Measurements from ENCODE around the gene TMEM151B.

TMEM151B gene

GRCh38 chr6:44278774-44279697 lies 8.8 kb downstream of the TMEM151B start:
- no peak for DNase-seq (ENCODE audit: low read depth)

- DNase-seq (ENCODE audit: low read depth): no peak
These were observed 13.9 kb downstream of the TMEM151B start for GRCh38 chr6:44284121-44284520.

- no peak for DNase-seq (ENCODE audit: low read depth)
These were observed 14.6 kb downstream of the TMEM151B start for GRCh38 chr6:44284867-44285266.

DNA sequence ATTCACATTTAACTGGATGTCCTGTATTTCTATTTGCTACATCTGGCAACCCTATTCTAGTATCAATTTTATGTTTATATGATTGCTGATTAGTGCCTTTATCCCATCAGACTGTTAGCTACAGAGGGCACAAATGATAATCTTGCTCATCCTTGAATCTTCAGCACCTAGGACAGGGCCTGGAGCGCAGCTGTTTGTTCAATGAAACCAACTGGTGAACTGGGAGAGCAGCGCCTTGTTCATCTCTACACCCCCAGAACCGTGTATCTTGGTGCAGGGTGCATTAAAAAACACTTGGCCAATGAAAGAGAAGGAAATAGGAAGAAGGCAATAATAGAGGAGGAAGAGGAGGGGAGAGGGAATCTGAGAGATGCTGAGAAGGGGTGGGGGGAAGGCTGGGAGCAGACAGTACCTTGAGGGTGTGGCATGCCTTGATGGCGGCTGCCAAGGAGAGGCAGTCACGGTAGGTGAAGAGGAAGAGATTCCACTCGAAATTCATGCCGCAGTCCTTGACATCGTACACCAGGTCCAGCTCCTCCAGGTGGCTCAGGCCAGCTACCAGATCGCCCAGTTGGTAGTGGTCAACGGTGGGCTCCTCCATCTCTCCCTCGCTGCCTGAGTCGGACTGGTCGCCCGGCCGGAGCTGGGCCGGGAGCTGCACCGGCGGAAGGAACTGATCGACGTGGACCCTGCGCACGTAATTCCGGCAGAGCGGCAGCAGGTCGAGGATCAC lies 15.5 kb downstream of the TMEM151B start:
- DNase-seq (ENCODE audit: low read depth): no peak

DNA sequence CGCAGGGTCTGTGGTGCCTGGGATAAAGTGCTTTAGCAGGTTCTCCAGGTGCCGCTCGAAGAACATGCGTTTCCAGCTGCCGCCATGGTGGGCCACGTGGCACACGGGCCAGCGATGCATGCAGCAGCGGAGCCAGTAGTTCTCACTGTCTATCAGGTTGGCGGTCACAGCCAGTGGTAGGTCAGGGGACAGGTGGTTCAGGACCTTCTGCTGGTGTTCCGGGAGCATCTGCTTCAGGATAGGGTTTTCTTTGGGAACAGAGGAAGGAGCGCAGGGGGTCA lies 16.0 kb downstream of the TMEM151B start:
- no peak for DNase-seq (ENCODE audit: low read depth)

DNA sequence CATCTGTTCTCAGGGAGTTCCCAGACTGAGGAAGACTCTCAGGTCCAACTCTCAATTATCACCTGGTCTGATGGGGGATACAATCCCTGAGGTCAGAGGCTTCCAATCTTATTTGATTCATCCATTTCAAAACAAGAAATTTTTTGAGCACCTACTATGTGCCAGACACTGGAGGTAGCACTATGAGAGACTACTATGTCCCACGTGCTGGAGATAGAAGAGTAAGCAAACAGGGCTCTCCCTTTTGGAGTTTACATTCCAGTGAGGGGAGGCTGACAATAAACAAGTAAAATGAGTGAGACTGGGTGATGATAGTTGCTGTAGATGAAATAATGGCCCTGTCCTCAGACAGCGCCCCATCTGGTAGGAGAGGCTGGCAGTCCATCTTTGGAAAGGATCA lies 16.5 kb downstream of the TMEM151B start:
- DNase-seq (ENCODE audit: low read depth): no peak

DNA sequence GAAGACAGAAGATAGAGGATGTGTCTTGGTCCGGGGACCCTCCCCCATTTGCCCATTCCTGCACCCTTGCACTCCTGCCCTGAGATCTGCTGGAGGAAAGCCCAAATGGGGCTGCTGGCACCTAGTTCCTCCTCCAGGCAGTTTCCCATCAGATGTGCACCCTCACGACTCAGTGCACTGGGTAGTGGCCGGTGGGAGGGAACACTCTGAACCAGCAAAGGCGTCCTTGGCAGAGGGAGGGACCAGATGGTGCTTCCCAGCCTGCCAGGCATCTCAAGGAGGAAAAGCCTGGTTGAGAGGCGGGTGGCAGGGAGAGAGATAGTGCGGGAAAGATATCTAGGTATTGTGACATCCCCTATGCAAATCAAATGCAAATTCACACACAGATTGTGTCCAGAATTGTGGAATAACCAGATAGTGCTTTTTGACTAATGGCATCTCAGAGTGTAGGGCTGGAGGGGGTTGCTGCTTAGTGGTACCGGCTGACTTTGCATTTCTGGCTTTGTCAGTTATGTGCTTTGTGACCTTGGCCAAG lies 19.5 kb downstream of the TMEM151B start:
- DNase-seq (ENCODE audit: low read depth): no peak

GRCh38 chr6:44291841-44292240 lies 21.6 kb downstream of the TMEM151B start:
- no peak for DNase-seq (ENCODE audit: low read depth)

GRCh38 chr6:44292661-44293365 lies 22.6 kb downstream of the TMEM151B start:
- no peak for DNase-seq (ENCODE audit: low read depth)

- DNase-seq (ENCODE audit: low read depth): no peak
These were observed 24.9 kb downstream of the TMEM151B start for GRCh38 chr6:44294832-44295791.

- no peak for DNase-seq (ENCODE audit: low read depth)
These were observed 27.1 kb downstream of the TMEM151B start for GRCh38 chr6:44297063-44298038.

DNA sequence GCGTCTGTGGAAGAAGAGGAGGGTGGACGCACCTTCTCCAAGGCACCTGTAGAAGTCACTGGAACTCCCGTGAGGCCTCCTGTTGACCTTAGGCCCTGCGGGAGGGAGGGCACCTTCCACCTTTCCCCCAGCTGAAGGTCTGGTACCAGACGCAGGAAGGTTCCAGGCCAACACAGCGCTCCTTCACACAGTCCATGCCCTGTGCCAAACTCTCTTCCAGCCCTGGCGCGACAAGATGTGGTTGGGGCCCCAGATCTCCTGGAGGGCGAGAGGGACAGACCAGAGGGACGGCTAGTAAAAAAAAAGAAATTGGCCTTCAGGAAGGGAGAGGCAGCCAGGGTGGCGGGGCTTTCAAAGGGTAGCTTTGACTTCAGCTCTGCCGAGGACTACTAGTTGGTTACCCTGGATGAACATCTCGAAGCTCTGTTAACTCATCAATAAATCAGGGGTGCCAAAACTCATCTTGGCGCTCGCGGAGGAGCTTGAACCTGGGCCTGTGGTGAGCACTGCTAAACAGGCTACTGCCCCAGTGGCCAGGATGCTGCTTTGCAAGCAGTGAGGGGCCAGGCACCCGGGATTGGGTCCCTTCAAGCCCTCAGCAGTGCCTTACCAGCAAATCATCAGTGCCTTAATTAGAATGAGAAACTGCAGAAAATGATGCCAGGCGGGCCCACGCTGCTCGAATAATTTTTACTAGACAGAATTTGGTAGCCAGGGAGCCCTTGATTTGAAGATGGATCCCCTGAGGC lies 28.0 kb downstream of the TMEM151B start:
- no peak for DNase-seq (ENCODE audit: low read depth)

- DNase-seq (ENCODE audit: low read depth): no peak
These were observed 28.6 kb downstream of the TMEM151B start for GRCh38 chr6:44298864-44299263.

DNA sequence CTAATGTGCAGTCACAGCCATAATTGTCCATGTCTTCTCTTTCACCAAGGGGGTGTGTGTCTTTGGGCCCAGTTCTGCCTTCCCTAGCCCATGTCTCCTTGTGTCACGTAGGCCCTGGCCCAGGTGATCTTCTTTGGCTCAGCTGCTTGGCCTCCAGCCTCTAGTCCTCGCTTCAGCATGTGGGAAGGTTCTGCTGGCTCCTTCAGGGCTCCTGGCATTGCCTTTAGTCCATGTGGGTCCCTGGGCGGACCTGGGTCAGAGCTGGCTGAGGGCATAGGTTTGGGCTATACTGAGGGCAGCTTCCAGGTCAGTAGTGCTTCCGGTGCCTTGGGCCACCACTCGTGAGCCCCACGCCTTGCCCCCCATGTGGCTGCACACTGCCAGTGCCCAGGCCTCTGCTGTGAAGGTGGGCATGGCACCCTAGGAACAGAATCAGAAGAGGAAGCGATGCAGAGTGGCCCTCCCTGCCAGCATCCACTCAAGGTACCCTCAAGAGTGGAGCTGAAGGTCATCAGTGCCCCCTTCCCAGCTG lies 30.1 kb downstream of the TMEM151B start:
- DNase-seq (ENCODE audit: low read depth): no peak

DNA sequence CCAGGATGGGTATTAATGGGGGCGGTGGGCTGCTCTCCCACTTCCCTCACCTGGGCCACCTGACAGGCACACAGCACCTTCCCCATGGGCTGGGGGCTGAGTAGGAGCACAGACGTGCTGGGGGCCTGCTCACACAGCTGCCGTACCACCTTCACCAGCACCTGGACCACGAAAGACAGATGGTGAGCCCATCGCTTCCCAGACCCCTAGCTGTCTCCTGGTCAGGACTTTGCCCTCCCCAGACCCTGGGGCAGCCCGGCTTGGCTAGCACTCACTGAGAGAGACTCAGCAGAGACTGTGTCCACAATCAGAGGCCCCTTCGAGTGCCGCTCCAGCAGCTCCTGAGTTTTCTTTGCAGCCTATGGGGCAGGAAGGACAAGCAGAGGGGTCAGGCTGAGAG lies 30.9 kb downstream of the TMEM151B start:
- no peak for DNase-seq (ENCODE audit: low read depth)

- no peak for DNase-seq (ENCODE audit: low read depth)
These were observed 31.7 kb downstream of the TMEM151B start for GRCh38 chr6:44301782-44302564.

DNA sequence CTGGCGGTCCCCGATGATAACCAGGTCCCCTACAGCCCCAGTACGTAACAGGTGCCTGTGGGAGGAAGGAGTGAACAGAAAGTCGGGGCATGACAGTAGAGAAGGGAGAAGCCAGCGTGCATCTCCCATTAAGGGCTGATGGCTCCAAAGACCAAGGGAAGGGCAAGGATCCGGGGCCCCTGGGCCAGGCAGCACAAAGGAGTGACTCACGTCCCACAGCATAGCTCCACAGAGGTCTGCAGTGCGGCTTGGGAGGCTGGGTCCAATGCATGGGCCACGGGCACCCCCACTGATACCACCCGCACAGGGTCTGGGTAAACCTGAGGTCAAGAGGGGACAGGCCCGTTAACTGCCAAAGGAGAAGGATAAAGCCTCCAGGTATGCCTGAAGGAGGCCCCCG lies 32.6 kb downstream of the TMEM151B start:
- no peak for DNase-seq (ENCODE audit: low read depth)

DNA sequence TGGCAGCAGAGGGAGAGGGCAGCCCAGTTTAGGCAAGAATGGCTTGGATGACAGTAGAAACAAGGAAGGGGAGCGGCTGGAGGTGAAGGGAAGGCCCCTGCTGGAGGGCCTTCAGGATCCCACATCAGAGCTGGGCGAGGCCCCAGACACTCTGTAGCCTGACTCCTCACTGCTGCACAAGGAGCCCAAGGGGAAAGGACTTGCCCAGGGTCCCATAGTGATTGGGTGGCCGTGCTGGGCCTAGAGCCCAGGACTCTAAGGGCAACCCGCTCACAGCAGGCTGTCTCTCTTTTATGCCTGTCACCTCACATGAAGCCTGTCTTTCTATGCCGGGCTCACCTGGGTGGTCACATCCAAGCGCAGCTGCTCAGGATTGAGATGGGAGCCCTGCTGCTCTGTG lies 33.6 kb downstream of the TMEM151B start:
- DNase-seq (ENCODE audit: low read depth): no peak
